NT2/D1 (cell line): ENCODE data around the gene AIG1.
"Not testable (repeated sequence)": the region's sequence is repeated elsewhere in the genome, so short reads cannot be mapped to it uniquely, and the experiment has no call there.

ENCODE experiments used
- SUZ12 ChIP-seq: IDR thresholded peaks from 2 replicates; pipeline ENCODE4 v1.6.1; 2011; ENCODE audit not compliant: insufficient read length, insufficient read depth; ENCODE audit errors: extremely low read depth
- YY1 ChIP-seq: IDR thresholded peaks from 2 replicates; pipeline ENCODE4 v1.6.1; 2011; ENCODE audit not compliant: insufficient read length, insufficient read depth
- ZNF274 ChIP-seq: IDR thresholded peaks from 2 replicates; pipeline ENCODE4 v1.6.1; 2011; ENCODE audit warnings: mild to moderate bottlenecking, low read depth, low read length

- not testable (repeated sequence) for TF ChIP-seq YY1, SUZ12, ZNF274
Measured at GRCh38 chr6:143087335-143087734, 26.6 kb downstream of the AIG1 start.
